Esophagus muscularis mucosa (tissue), 4 donors: ENCODE measurements around the gene APMAP. TPM values are rescaled to one million over a fixed set of nuclear protein-coding genes. Genes with fewer than 3 reads are reported as not detected.
"Not testable (repeated sequence)": the region's sequence is repeated elsewhere in the genome, so short reads cannot be mapped to it uniquely, and the experiment has no call there.

Source experiments
- DNase-seq: peaks from one replicate; pipeline ENCODE4 v3.0.0-alpha.2; 2017; ENCODE audit errors: extremely low spot score
- H3K27ac ChIP-seq, 4 donors: fragments of 200-600 bp; sonication (generic); replicated peaks in 1 of 4; 1 replicate in 3 of 4; 2 replicates in 1 of 4; pipeline ENCODE4 v1.5.1; 2016 to 2019; ENCODE audit warnings: mild to moderate bottlenecking in 1 of 4
- H3K27me3 ChIP-seq, 4 donors: fragments of 200-600 bp; sonication (generic); one replicate each; pipeline versions ENCODE4 v1.5.1 to v1.6.0; 2016 to 2019
- H3K36me3 ChIP-seq, 4 donors: fragments of 200-600 bp; sonication (generic); one replicate each; pipeline ENCODE4 v1.5.1; 2016 to 2019
- H3K4me1 ChIP-seq, 4 donors: fragments of 200-600 bp; sonication (generic); one replicate each; pipeline ENCODE4 v1.5.1; 2016 to 2019
- H3K4me3 ChIP-seq, 4 donors: fragments of 200-600 bp; sonication (generic); 1 replicate in 2 of 4; 2 replicates in 2 of 4; pipeline ENCODE4 v1.5.1; 2016 to 2019; ENCODE audit warnings: mild to moderate bottlenecking in 4 of 4, moderate library complexity in 1 of 4
- H3K9me3 ChIP-seq, 4 donors: fragments of 200-600 bp; sonication (generic); 1 replicate in 3 of 4; 2 replicates in 1 of 4; pipeline ENCODE4 v1.5.1; 2016 to 2019
- CTCF ChIP-seq, 3 experiments: fragments of 200-600 bp in 2 of 3; fragments of 450-650 bp in 1 of 3; sonication (generic) in 2 of 3; IDR thresholded peaks; one replicate each; pipeline ENCODE4 v1.5.1; 2017 to 2019; ENCODE audit warnings: antibody characterized with exemption in 3 of 3, mild to moderate bottlenecking in 2 of 3, moderate library complexity in 1 of 3
- EP300 ChIP-seq: sonication (generic); formaldehyde crosslinking; IDR thresholded peaks from one replicate; pipeline ENCODE4 v1.6.1; 2017; ENCODE audit warnings: antibody characterized with exemption
- POLR2A ChIP-seq: fragments of 450-650 bp; IDR thresholded peaks from one replicate; pipeline ENCODE4 v1.6.1; 2017; ENCODE audit warnings: antibody characterized with exemption, moderate library complexity, mild to moderate bottlenecking, low read depth
- POLR2AphosphoS5 ChIP-seq, 2 donors: sonication (generic); formaldehyde crosslinking; IDR thresholded peaks; one replicate each; pipeline ENCODE4 v1.6.1; 2017; ENCODE audit warnings: antibody characterized with exemption in 2 of 2
- WGBS: methylation state at CpG from one replicate; pipeline ENCODE4 v1.1.5; 2018; 5-methylcytosine and 5-hydroxymethylcytosine counted together
- intact Hi-C: fragments of 100-400 bp; cut with DNase I; formaldehyde crosslinking; loops from one replicate; pipeline ENCODE4 v1.15.1; 2023
- total RNA-seq, 4 donors: library from RNA; depleted of rRNA; stranded (reverse); fragments of >200 nt; gene quantifications; one replicate each; pipeline versions ENCODE4 v1.1.0 to v1.2.1, GENCODE V29; 2016

Gene APMAP
- total RNA-seq, 4 donors from 2014 or later, result 21.6 to 35.6 (median 32.5) TPM

GRCh38 chr20:24933266-24933908 is 59.2 kb downstream of the APMAP start:
- 71% methylated on average over 6 of the region's 7 CpGs for WGBS
- TF ChIP-seq CTCF (IDR thresholded peaks at IDR 0.05), result no peak
- no peak for TF ChIP-seq POLR2AphosphoS5 (IDR thresholded peaks at IDR 0.05)
- no peak for TF ChIP-seq POLR2A
- no peak for TF ChIP-seq EP300
- Histone ChIP-seq H3K36me3 (no peaks in the 10 kb centered on the region), H3K9me3 (peaks cover 0 to 6% (median 0%) of the 10 kb centered on the region in 4 donors), H3K4me1 (no peaks in the 10 kb centered on the region), H3K27me3 (no peaks in the 10 kb centered on the region), H3K4me3 (no peak overlapping the region), H3K27ac (no peak overlapping the region)
- intact Hi-C loops, result no loop called here
- DNase-seq, result no peak

GRCh38 chr20:24931893-24932292 is 60.7 kb downstream of the APMAP start:
- 53% methylated on average over 1 of the region's 1 CpG for WGBS
- intact Hi-C loops, result not testable (repeated sequence)

GRCh38 chr20:24930724-24931688 is 61.5 kb downstream of the APMAP start:
- H3K36me3 ChIP-seq, intact Hi-C loops, DNase-seq, H3K4me3 ChIP-seq, H3K9me3 ChIP-seq, H3K27ac ChIP-seq, H3K27me3 ChIP-seq, H3K4me1 ChIP-seq: not testable (repeated sequence)
- WGBS, result 75% methylated on average over 15 of the region's 15 CpGs

More at GRCh38 chr20:24931893-24932292, 60.7 kb downstream of the APMAP start:
- H3K36me3 ChIP-seq, H3K27me3 ChIP-seq, H3K4me1 ChIP-seq, H3K4me3 ChIP-seq, H3K9me3 ChIP-seq, DNase-seq, H3K27ac ChIP-seq: not testable (repeated sequence)

- intact Hi-C loops, result not testable (repeated sequence)
- 58% methylated on average over 11 of the region's 13 CpGs for WGBS
These were observed 62.5 kb downstream of the APMAP start for GRCh38 chr20:24929867-24930723.

GRCh38 chr20:24929259-24929658 is 63.3 kb downstream of the APMAP start:
- DNase-seq, H3K4me3 ChIP-seq, H3K27ac ChIP-seq, intact Hi-C loops, H3K36me3 ChIP-seq, H3K4me1 ChIP-seq, H3K27me3 ChIP-seq, H3K9me3 ChIP-seq: not testable (repeated sequence)
- 84% methylated on average over 4 of the region's 5 CpGs for WGBS

More at GRCh38 chr20:24929867-24930723, 62.5 kb downstream of the APMAP start:
- not testable (repeated sequence) for DNase-seq, H3K4me1 ChIP-seq, H3K36me3 ChIP-seq, H3K27me3 ChIP-seq, H3K9me3 ChIP-seq, H3K27ac ChIP-seq, H3K4me3 ChIP-seq

- intact Hi-C loops, H3K4me1 ChIP-seq, DNase-seq: not testable (repeated sequence)
These were observed 71.8 kb downstream of the APMAP start for GRCh38 chr20:24920706-24921105.

GRCh38 chr20:24919665-24920064 is 72.9 kb downstream of the APMAP start:
- H3K27me3 ChIP-seq, H3K9me3 ChIP-seq, H3K4me3 ChIP-seq, H3K36me3 ChIP-seq, H3K4me1 ChIP-seq, H3K27ac ChIP-seq, DNase-seq: not testable (repeated sequence)
- 89% methylated on average over 14 of the region's 15 CpGs for WGBS
- intact Hi-C loops, result loop anchor here (5.0 kb wide), 1 partner anchor 757 kb away; no protein-coding TSS in a partner anchor

More at GRCh38 chr20:24920706-24921105, 71.8 kb downstream of the APMAP start:
- WGBS, result 58% methylated on average over 3 of the region's 3 CpGs
- H3K27ac ChIP-seq, H3K9me3 ChIP-seq, H3K4me3 ChIP-seq, H3K36me3 ChIP-seq, H3K27me3 ChIP-seq: not testable (repeated sequence)
